WTC11 (cell line): Measurements from ENCODE around the gene CNFN.

Experiments
- CREB1 ChIP-seq: sonication (generic); formaldehyde crosslinking; IDR thresholded peaks from 2 replicates; pipeline ENCODE4 v1.8.0; 2023; ENCODE audit warnings: mild to moderate bottlenecking, missing genetic modification reagents
- CTCF ChIP-seq: fragments of 200-600 bp; IDR thresholded peaks from 2 replicates; pipeline ENCODE4 v1.8.0; 2022; ENCODE audit warnings: antibody characterized with exemption
- ETV6 ChIP-seq: sonication (generic); formaldehyde crosslinking; IDR thresholded peaks from 2 replicates; pipeline ENCODE4 v1.8.1; 2022; ENCODE audit warnings: mild to moderate bottlenecking, missing genetic modification reagents
- KAT7 ChIP-seq: sonication (generic); formaldehyde crosslinking; IDR thresholded peaks from 2 replicates; pipeline ENCODE4 v1.8.1; 2023; ENCODE audit warnings: missing genetic modification reagents, mild to moderate bottlenecking, borderline replicate concordance

GRCh38 chr19:42367929-42368328 lies 22.2 kb downstream of the CNFN start:
- TF ChIP-seq KAT7 (CRISPR knock-in tag): no peak
- TF ChIP-seq CTCF: no peak
- TF ChIP-seq CREB1 (CRISPR knock-in tag): no peak
- no peak for TF ChIP-seq ETV6 (CRISPR knock-in tag)
